ENCODE results near the gene SP100. TPM values are rescaled to one million over a fixed set of nuclear protein-coding genes. Genes with fewer than 3 reads are reported as not detected.
A peak's percentile ranks its signal among the peaks of the same experiment; 100 is the strongest.

Gene SP100
- polyA plus RNA-seq, 1 donor (not counting 4 experiments of a cell fraction or from before 2014, with no cell fraction given) = 136 TPM

- no peak overlapping the region for H3K4me3 ChIP-seq (ENCODE audit: control insufficient read depth in 2 of 3, extremely low read depth in 1 of 3, insufficient read depth in 2 of 3, low read depth in 1 of 3, low read length in 3 of 3)
- no peak for DNase-seq (ENCODE audit: low read depth, low spot score)
- no peak overlapping the region for H2AFZ ChIP-seq (ENCODE audit: control insufficient read depth, low read length)
- no peaks in the 10 kb centered on the region for H3K79me2 ChIP-seq (ENCODE audit: control insufficient read depth, insufficient read depth, low read length)
- H3K27ac ChIP-seq (ENCODE audit: control insufficient read depth, insufficient read depth, low read length) = no peak overlapping the region
- peaks cover 28% of the 10 kb centered on the region for H3K4me1 ChIP-seq (ENCODE audit: control insufficient read depth, extremely low read depth, insufficient read depth, low read length)
- TF ChIP-seq EZH2 (IDR thresholded peaks at IDR 0.05; ENCODE audit: low read length) = no peak
- TF ChIP-seq, protein P1, sequence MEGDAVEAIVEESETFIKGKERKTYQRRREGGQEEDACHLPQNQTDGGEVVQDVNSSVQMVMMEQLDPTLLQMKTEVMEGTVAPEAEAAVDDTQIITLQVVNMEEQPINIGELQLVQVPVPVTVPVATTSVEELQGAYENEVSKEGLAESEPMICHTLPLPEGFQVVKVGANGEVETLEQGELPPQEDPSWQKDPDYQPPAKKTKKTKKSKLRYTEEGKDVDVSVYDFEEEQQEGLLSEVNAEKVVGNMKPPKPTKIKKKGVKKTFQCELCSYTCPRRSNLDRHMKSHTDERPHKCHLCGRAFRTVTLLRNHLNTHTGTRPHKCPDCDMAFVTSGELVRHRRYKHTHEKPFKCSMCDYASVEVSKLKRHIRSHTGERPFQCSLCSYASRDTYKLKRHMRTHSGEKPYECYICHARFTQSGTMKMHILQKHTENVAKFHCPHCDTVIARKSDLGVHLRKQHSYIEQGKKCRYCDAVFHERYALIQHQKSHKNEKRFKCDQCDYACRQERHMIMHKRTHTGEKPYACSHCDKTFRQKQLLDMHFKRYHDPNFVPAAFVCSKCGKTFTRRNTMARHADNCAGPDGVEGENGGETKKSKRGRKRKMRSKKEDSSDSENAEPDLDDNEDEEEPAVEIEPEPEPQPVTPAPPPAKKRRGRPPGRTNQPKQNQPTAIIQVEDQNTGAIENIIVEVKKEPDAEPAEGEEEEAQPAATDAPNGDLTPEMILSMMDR (optimal IDR thresholded peaks at IDR 0.05 in 1 of 3, IDR thresholded peaks at IDR 0.05 in 1 of 3, conservative IDR thresholded peaks at IDR 0.05 in 1 of 3; ENCODE audit: extremely low read depth in 1 of 3, insufficient read depth in 2 of 3, low read length in 3 of 3) = no peak
- no peaks in the 10 kb centered on the region for H3K27me3 ChIP-seq (ENCODE audit: control insufficient read depth, extremely low read depth, insufficient read depth, low read length)
- dilution Hi-C loops (cut with MboI; ENCODE audit: extremely low pct_ligation_motif_present, low sequenced_read_pairs) = no loop called here
- no peak overlapping the region for H3K9ac ChIP-seq (ENCODE audit: control insufficient read depth, extremely low read depth, insufficient read depth, low read length)
- no peak for FAIRE-seq
- no peaks in the 10 kb centered on the region for H3K36me3 ChIP-seq (ENCODE audit: control insufficient read depth in 2 of 2, extremely low read depth in 1 of 2, insufficient read depth in 2 of 2, low read length in 2 of 2)
- no peaks in the 10 kb centered on the region for H3K9me1 ChIP-seq (ENCODE audit: control insufficient read depth, extremely low read depth, insufficient read depth, low read length)
- no peaks in the 10 kb centered on the region for H4K20me1 ChIP-seq (ENCODE audit: control insufficient read depth, extremely low read depth, insufficient read depth, low read length)
- H3K9me3 ChIP-seq (ENCODE audit: control insufficient read depth, low read depth, low read length) = no peaks in the 10 kb centered on the region
- no peak overlapping the region for H3K4me2 ChIP-seq (ENCODE audit: control insufficient read depth, extremely low read depth, insufficient read depth, low read depth, low read length)
Measured at GRCh38 chr2:230410263-230410662, 5.7 kb upstream of the SP100 start.

GRCh38 chr2:230410861-230411569, 5.0 kb upstream of the SP100 start:
- dilution Hi-C loops (cut with MboI; ENCODE audit: extremely low pct_ligation_motif_present, low sequenced_read_pairs) = no loop called here
- H3K79me2 ChIP-seq (ENCODE audit: control insufficient read depth, insufficient read depth, low read length) = peaks cover under 1% of the 10 kb centered on the region
- FAIRE-seq = no peak
- TF ChIP-seq, protein P1 (optimal IDR thresholded peaks at IDR 0.05 in 1 of 3, IDR thresholded peaks at IDR 0.05 in 1 of 3, conservative IDR thresholded peaks at IDR 0.05 in 1 of 3; ENCODE audit: extremely low read depth in 1 of 3, insufficient read depth in 2 of 3, low read length in 3 of 3) = no peak
- no peak for TF ChIP-seq EZH2 (IDR thresholded peaks at IDR 0.05; ENCODE audit: low read length)
- H3K27ac ChIP-seq (ENCODE audit: control insufficient read depth, insufficient read depth, low read length) = no peak overlapping the region
- peak overlapping the region; percentile 79 for H3K9ac ChIP-seq (ENCODE audit: control insufficient read depth, extremely low read depth, insufficient read depth, low read length)
- H3K9me3 ChIP-seq (ENCODE audit: control insufficient read depth, low read depth, low read length) = no peaks in the 10 kb centered on the region
- H3K9me1 ChIP-seq (ENCODE audit: control insufficient read depth, extremely low read depth, insufficient read depth, low read length) = no peaks in the 10 kb centered on the region
- H3K36me3 ChIP-seq (ENCODE audit: control insufficient read depth in 2 of 2, extremely low read depth in 1 of 2, insufficient read depth in 2 of 2, low read length in 2 of 2) = no peaks in the 10 kb centered on the region
- no peaks in the 10 kb centered on the region for H3K27me3 ChIP-seq (ENCODE audit: control insufficient read depth, extremely low read depth, insufficient read depth, low read length)
- no peak for DNase-seq (ENCODE audit: low read depth, low spot score)
- peaks cover 32% of the 10 kb centered on the region for H3K4me1 ChIP-seq (ENCODE audit: control insufficient read depth, extremely low read depth, insufficient read depth, low read length)
- no peaks in the 10 kb centered on the region for H4K20me1 ChIP-seq (ENCODE audit: control insufficient read depth, extremely low read depth, insufficient read depth, low read length)
- H2AFZ ChIP-seq (ENCODE audit: control insufficient read depth, low read length) = peak overlapping the region; percentile 96
- H3K4me2 ChIP-seq (ENCODE audit: control insufficient read depth, extremely low read depth, insufficient read depth, low read depth, low read length) = peak overlapping the region; percentile 82
- peak overlapping the region; percentile 42 to 87 (median 70) for H3K4me3 ChIP-seq (ENCODE audit: control insufficient read depth in 2 of 3, extremely low read depth in 1 of 3, insufficient read depth in 2 of 3, low read depth in 1 of 3, low read length in 3 of 3)
